K562 (cell line): ENCODE measurements around the gene SLC5A3. TPM values are rescaled to one million over a fixed set of nuclear protein-coding genes. Genes with fewer than 3 reads are reported as not detected.
A peak's percentile ranks its signal among the peaks of the same experiment; 100 is the strongest.

Experiments used
- ATAC-seq: fragments of 200-7000 bp; cut with Tn5 transposase; 3 replicates; pipeline ENCODE4 v1.9.1; 2020; ENCODE audit warnings: moderate library complexity
- BruUV-seq: library from RNA; stranded (reverse); fragments of 400-500 nt; replicated peaks from 2 replicates; lab custom pipeline; 2021; lab: Mats Ljungman, UMichigan
- CTCF ChIA-PET: fragments of 300-600 bp; formaldehyde crosslinking; extraction: SDS; loops from one replicate; lab custom pipeline; 2021; ENCODE audit warnings: low intra/inter-chr PET ratio; lab: Yijun Ruan, JAX
- POLR2A ChIA-PET: fragments of 300-600, 350-650 bp; sonication (Branson Sonifier 250); formaldehyde crosslinking; extraction: SDS; loops from one replicate; lab custom pipeline; 2021; ENCODE audit warnings: antibody characterized with exemption, inconsistent platforms; lab: Yijun Ruan, JAX
- DNase-seq, 4 experiments: peaks; one replicate each; pipeline versions ENCODE4 v3.0.0 to v3.0.0-alpha.2; 2011 to 2018; ENCODE audit warnings: low spot score in 3 of 4, mixed read lengths in 3 of 4; ENCODE audit errors: extremely low read depth in 1 of 4
- FAIRE-seq: peaks from 2 replicates; lab custom pipeline; 2011; peaks lifted over from hg19 to GRCh38; lab: Jason Lieb, UNC
- H2AFZ ChIP-seq: 2 replicates; pipeline ENCODE4 v1.6.0; 2011; ENCODE audit warnings: low read depth, low read length, control low read depth, inconsistent platforms
- H3K27ac ChIP-seq: fragments of 200-600 bp; 3 replicates; pipeline ENCODE4 v1.8.0; 2011; ENCODE audit warnings: low read depth, mild to moderate bottlenecking, control low read depth, inconsistent platforms, low read length, moderate library complexity, mixed read lengths; ENCODE audit errors: extremely low read depth
- H3K27me3 ChIP-seq, 2 experiments: fragments of 300-600 bp in 1 of 2; 2 replicates in 1 of 2; 3 replicates in 1 of 2; pipeline versions ENCODE4 v1.6.0 to v1.8.0; 2011; ENCODE audit warnings: inconsistent platforms in 2 of 2, low read length in 2 of 2, mild to moderate bottlenecking in 1 of 2, mixed read lengths in 1 of 2, moderate library complexity in 1 of 2; ENCODE audit not compliant: control insufficient read depth in 2 of 2, insufficient read depth in 2 of 2
- H3K36me3 ChIP-seq: fragments of 300-600 bp; 3 replicates; pipeline ENCODE4 v1.8.0; 2011; ENCODE audit warnings: mild to moderate bottlenecking, low read length, inconsistent platforms; ENCODE audit not compliant: control insufficient read depth, insufficient read depth
- H3K4me1 ChIP-seq, 2 experiments: fragments of 200-600 bp in 1 of 2; replicated peaks in 1 of 2; 2 replicates in 1 of 2; 3 replicates in 1 of 2; pipeline versions ENCODE4 v1.5.1 to v1.8.0; 2011; ENCODE audit warnings: inconsistent platforms in 2 of 2, low read length in 2 of 2, mild to moderate bottlenecking in 1 of 2, mixed read lengths in 1 of 2, moderate library complexity in 1 of 2; ENCODE audit not compliant: control insufficient read depth in 2 of 2, insufficient read depth in 2 of 2
- H3K4me2 ChIP-seq: 2 replicates; pipeline ENCODE4 v1.6.1; 2011; ENCODE audit warnings: low read length, control low read depth, inconsistent platforms, mixed read lengths; ENCODE audit not compliant: insufficient read depth
- H3K4me3 ChIP-seq: fragments of 200-600 bp; sonication (generic), shearing (Covaris generic); 2 replicates; pipeline ENCODE4 v1.5.1; 2016; ENCODE audit warnings: control low read depth, inconsistent platforms
- H3K79me2 ChIP-seq: fragments of 200-600 bp; 3 replicates; pipeline ENCODE4 v1.8.0; 2011; ENCODE audit warnings: low read length, inconsistent platforms; ENCODE audit not compliant: control insufficient read depth, insufficient read depth
- H3K9ac ChIP-seq, 2 experiments: 2 replicates each; pipeline versions ENCODE4 v1.6.0 to v1.6.1; 2011; ENCODE audit warnings: low read depth in 2 of 2, low read length in 2 of 2, control low read depth in 1 of 2, inconsistent platforms in 1 of 2, mild to moderate bottlenecking in 1 of 2, mixed read lengths in 1 of 2; ENCODE audit not compliant: insufficient read depth in 1 of 2
- H3K9me1 ChIP-seq: one replicate; pipeline ENCODE4 v1.6.0; 2011; ENCODE audit warnings: inconsistent platforms, mild to moderate bottlenecking, low read length, moderate library complexity; ENCODE audit not compliant: control insufficient read depth, insufficient read depth
- H3K9me3 ChIP-seq: replicated peaks from 2 replicates; pipeline ENCODE4 v1.5.1; 2011; ENCODE audit warnings: low read depth, low read length, inconsistent platforms; ENCODE audit not compliant: control insufficient read depth, insufficient read depth
- H4K20me1 ChIP-seq: replicated peaks from 2 replicates; pipeline ENCODE4 v1.6.1; 2011; ENCODE audit warnings: low read length, inconsistent platforms, mixed read lengths; ENCODE audit not compliant: control insufficient read depth, insufficient read depth
- GABPA ChIP-seq: fragments of 200-800 bp; sonication (Bioruptor generic); conservative IDR thresholded peaks from 2 replicates; pipeline ENCODE4 v1.6.1; 2016; ENCODE audit warnings: low read depth, missing genetic modification characterization, missing compliant biosample characterization
- GATAD2B ChIP-seq: fragments of 450-650 bp; IDR thresholded peaks from 2 replicates; pipeline ENCODE4 v1.6.1; 2017; ENCODE audit warnings: mild to moderate bottlenecking, borderline replicate concordance
- LCOR ChIP-seq: sonication (generic); formaldehyde crosslinking; IDR thresholded peaks from 2 replicates; pipeline ENCODE4 v1.8.0; 2022; ENCODE audit warnings: mild to moderate bottlenecking, missing genetic modification reagents
- MYC ChIP-seq, 2 experiments: fragments of 250-450 bp in 1 of 2; sonication (Bioruptor Pico) in 1 of 2; IDR thresholded peaks; 2 replicates each; pipeline versions ENCODE4 v1.5.1 to v1.6.1; 2012 to 2021; ENCODE audit warnings: low read depth in 2 of 2, borderline replicate concordance in 1 of 2, improper control_type of control experiment in 1 of 2, low read length in 1 of 2, mild to moderate bottlenecking in 1 of 2, moderate library complexity in 1 of 2
- PHTF2 ChIP-seq: fragments of 250-450 bp; sonication (Bioruptor Pico); IDR thresholded peaks from 2 replicates; pipeline ENCODE4 v1.5.0; 2021; ENCODE audit warnings: mild to moderate bottlenecking
- RCOR1 ChIP-seq, 2 experiments: IDR thresholded peaks; 2 replicates each; pipeline ENCODE4 v1.6.1; 2012; ENCODE audit warnings: low read depth in 2 of 2, low read length in 2 of 2, borderline replicate concordance in 1 of 2, improper control_type of control experiment in 1 of 2
- ZNF175 ChIP-seq: fragments of 200-800 bp; sonication (Bioruptor generic); IDR thresholded peaks from 2 replicates; pipeline ENCODE4 v1.6.1; 2016; ENCODE audit warnings: low read depth, mild to moderate bottlenecking, missing genetic modification characterization, missing compliant biosample characterization
- WGBS: fragments of 100-300 bp; shearing (Covaris generic); methylation state at CpG from one replicate; pipeline ENCODE4 v1.1.6; 2016; ENCODE audit warnings: low coverage, mixed read lengths; ENCODE audit not compliant: insufficient coverage; ENCODE audit errors: missing lambda C conversion rate; 5-methylcytosine and 5-hydroxymethylcytosine counted together
- in situ Hi-C: fragments of 300-500 bp; cut with MboI; formaldehyde crosslinking; loops from 4 replicates; pipeline ENCODE4 v1.15.0; 2018; ENCODE audit warnings: inconsistent platforms, mixed read lengths
- intact Hi-C: fragments of 100-400 bp; cut with micrococcal nuclease; formaldehyde crosslinking; loops from 2 replicates; pipeline ENCODE4 v1.14.2; 2022
- polyA plus RNA-seq, 8 experiments: library from polyadenylated mRNA; depleted of rRNA in 4 of 8; stranded (reverse) in 5 of 8; unstranded in 3 of 8; fragments of >200 nt; fragmentation: Nextera tagmentation in 2 of 8; fragmentation: Illumina TruSeq in 1 of 8; extraction: Ambion mirVana in 2 of 8; extraction: Trizol in 1 of 8; gene quantifications; 2 replicates each; pipeline versions ENCODE4 v1.2.1 to v1.2.3, GENCODE V29; 2011 to 2014; ENCODE audit warnings: inconsistent platforms in 1 of 8, missing spikeins in 1 of 8
- total RNA-seq, 7 experiments: library from RNA; depleted of rRNA in 6 of 7; stranded (reverse); fragments of >200 nt in 6 of 7; fragmentation: Illumina TruSeq in 2 of 7; extraction: Trizol in 2 of 7; gene quantifications; 2 replicates each; pipeline versions ENCODE4 v1.2.1 to v1.2.3, GENCODE V29; 2011 to 2021; ENCODE audit warnings: low replicate concordance in 1 of 7
- TF ChIP-seq, protein P1 (sequence below): fragments of 250-450 bp; sonication (Bioruptor Pico); IDR thresholded peaks from 2 replicates; pipeline ENCODE4 v1.5.0; 2020; ENCODE audit warnings: mild to moderate bottlenecking
- TF ChIP-seq, protein P2 (sequence below): fragments of 250-450 bp; sonication (Bioruptor Pico); IDR thresholded peaks from 2 replicates; pipeline ENCODE4 v1.4.0; 2020; ENCODE audit warnings: mild to moderate bottlenecking
- TF ChIP-seq, protein P3 (sequence below): fragments of 450-650 bp; formaldehyde crosslinking; conservative IDR thresholded peaks from 2 replicates; pipeline ENCODE4 v1.4.0; 2022; ENCODE audit warnings: mild to moderate bottlenecking, missing genetic modification characterization
- TF ChIP-seq, protein P4 (sequence below): fragments of 450-650 bp; IDR thresholded peaks from 2 replicates; pipeline ENCODE4 v1.6.1; 2018; ENCODE audit not compliant: partially characterized antibody

SLC5A3 gene
- total and polyA plus RNA-seq, 9 of the 15 experiments (the other 6 are each of a cell fraction or from before 2014, with no cell fraction given) = 2.9 to 20.6 (median 9.0) TPM

DNA sequence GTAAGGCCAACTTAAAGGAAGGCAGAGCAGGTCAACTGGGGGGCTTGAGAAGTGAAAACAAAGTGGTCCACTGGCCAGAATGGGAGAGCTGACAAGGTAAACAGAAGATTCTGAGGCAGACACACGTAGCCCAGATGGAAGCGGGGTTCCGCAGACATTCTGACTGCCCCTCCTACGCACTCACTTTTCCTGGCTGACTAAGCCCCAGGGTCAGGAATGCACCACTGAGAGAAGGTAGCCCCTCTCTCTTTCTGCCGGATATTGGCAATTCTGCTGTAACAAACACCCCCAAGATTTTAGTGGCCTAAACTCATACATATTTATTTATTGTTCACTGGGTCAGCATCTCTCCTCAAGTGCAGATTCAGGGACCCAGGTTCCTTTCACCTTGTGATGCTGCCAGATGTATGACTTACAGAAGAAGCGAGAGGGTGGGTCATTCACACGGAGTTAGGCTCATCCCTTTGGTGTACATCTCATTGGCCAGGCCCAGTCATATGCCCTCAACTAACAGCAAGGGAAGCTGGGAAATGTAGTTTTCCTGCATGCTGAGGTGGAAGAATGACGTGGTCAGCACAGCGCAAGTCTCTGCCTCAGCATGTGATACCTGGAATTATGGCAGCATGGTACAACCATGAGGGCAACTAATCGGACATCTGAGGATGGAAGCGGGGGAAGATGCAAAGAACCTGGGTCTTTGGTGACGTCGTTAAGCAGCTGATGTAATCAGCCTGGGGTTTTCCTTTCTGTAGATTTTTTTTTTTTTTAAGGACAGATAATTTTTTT, 43.4 kb upstream of the SLC5A3 start:
- Histone ChIP-seq H4K20me1 (no peaks in the 10 kb centered on the region), H3K9ac (no peak overlapping the region), H3K9me1 (no peaks in the 10 kb centered on the region), H3K27me3 (no peaks in the 10 kb centered on the region), H3K4me1 (peaks cover 0 to 14% of the 10 kb centered on the region in 2 experiments; a peak in 3 of 5 replicates), H3K79me2 (no peaks in the 10 kb centered on the region), H2AFZ (peak overlapping the region; percentile 87), H3K4me3 (no peak overlapping the region), H3K9me3 (no peaks in the 10 kb centered on the region), H3K4me2 (peak overlapping the region; percentile 47), H3K36me3 (no peaks in the 10 kb centered on the region), H3K27ac (no peak overlapping the region; the same call in 1 of the 3 replicates)
- intact Hi-C loops (loop anchor here (5.0 kb wide), 2 partner anchors 53 to 98 kb away; no protein-coding TSS in a partner anchor), in situ Hi-C loops (no loop called here)
- no TSS peak for BruUV-seq
- ChIA-PET CTCF (no interaction called here), POLR2A (interaction anchor here (0.6 to 1.6 kb wide), 5 partner anchors 10 to 21 kb away, joined by 3 to 5 read pairs (median 3); no protein-coding TSS in a partner anchor)
- FAIRE-seq (peak; percentile 98), DNase-seq (peak; percentile 84 to 89 (median 85)), ATAC-seq (peak; percentile 99)
- 28% methylated on average over 13 of the region's 13 CpGs for WGBS
- TF ChIP-seq LCOR (CRISPR knock-in tag) (no peak), GABPA (peak; percentile 48), ZNF175 (CRISPR knock-in tag) (peak; percentile 65; the same call in 1 of the 2 replicates), RCOR1 (IDR thresholded peaks at IDR 0.05; ENCODE audit: borderline replicate concordance in 1 of 2, low read depth in 2 of 2, low read length in 2 of 2) (peak in 1 of 2 experiments; percentile 55; a peak in 1 of 4 replicates), PHTF2 (CRISPR knock-in tag) (no peak), MYC (IDR thresholded peaks at IDR 0.05; ENCODE audit: low read depth, low read length) (peak; percentile 93), MYC (CRISPR knock-in tag; IDR thresholded peaks at IDR 0.05; ENCODE audit: borderline replicate concordance, low read depth) (no peak), GATAD2B (no peak)
- TF ChIP-seq, protein P1, sequence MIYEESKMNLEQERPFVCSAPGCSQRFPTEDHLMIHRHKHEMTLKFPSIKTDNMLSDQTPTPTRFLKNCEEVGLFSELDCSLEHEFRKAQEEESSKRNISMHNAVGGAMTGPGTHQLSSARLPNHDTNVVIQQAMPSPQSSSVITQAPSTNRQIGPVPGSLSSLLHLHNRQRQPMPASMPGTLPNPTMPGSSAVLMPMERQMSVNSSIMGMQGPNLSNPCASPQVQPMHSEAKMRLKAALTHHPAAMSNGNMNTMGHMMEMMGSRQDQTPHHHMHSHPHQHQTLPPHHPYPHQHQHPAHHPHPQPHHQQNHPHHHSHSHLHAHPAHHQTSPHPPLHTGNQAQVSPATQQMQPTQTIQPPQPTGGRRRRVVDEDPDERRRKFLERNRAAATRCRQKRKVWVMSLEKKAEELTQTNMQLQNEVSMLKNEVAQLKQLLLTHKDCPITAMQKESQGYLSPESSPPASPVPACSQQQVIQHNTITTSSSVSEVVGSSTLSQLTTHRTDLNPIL (CRISPR knock-in tag) = no peak
- TF ChIP-seq, protein P2, sequence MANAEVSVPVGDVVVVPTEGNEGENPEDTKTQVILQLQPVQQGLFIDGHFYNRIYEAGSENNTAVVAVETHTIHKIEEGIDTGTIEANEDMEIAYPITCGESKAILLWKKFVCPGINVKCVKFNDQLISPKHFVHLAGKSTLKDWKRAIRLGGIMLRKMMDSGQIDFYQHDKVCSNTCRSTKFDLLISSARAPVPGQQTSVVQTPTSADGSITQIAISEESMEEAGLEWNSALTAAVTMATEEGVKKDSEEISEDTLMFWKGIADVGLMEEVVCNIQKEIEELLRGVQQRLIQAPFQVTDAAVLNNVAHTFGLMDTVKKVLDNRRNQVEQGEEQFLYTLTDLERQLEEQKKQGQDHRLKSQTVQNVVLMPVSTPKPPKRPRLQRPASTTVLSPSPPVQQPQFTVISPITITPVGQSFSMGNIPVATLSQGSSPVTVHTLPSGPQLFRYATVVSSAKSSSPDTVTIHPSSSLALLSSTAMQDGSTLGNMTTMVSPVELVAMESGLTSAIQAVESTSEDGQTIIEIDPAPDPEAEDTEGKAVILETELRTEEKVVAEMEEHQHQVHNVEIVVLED (CRISPR knock-in tag) = no peak
- TF ChIP-seq, protein P3, sequence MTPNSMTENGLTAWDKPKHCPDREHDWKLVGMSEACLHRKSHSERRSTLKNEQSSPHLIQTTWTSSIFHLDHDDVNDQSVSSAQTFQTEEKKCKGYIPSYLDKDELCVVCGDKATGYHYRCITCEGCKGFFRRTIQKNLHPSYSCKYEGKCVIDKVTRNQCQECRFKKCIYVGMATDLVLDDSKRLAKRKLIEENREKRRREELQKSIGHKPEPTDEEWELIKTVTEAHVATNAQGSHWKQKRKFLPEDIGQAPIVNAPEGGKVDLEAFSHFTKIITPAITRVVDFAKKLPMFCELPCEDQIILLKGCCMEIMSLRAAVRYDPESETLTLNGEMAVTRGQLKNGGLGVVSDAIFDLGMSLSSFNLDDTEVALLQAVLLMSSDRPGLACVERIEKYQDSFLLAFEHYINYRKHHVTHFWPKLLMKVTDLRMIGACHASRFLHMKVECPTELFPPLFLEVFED = no peak
- TF ChIP-seq, protein P4, sequence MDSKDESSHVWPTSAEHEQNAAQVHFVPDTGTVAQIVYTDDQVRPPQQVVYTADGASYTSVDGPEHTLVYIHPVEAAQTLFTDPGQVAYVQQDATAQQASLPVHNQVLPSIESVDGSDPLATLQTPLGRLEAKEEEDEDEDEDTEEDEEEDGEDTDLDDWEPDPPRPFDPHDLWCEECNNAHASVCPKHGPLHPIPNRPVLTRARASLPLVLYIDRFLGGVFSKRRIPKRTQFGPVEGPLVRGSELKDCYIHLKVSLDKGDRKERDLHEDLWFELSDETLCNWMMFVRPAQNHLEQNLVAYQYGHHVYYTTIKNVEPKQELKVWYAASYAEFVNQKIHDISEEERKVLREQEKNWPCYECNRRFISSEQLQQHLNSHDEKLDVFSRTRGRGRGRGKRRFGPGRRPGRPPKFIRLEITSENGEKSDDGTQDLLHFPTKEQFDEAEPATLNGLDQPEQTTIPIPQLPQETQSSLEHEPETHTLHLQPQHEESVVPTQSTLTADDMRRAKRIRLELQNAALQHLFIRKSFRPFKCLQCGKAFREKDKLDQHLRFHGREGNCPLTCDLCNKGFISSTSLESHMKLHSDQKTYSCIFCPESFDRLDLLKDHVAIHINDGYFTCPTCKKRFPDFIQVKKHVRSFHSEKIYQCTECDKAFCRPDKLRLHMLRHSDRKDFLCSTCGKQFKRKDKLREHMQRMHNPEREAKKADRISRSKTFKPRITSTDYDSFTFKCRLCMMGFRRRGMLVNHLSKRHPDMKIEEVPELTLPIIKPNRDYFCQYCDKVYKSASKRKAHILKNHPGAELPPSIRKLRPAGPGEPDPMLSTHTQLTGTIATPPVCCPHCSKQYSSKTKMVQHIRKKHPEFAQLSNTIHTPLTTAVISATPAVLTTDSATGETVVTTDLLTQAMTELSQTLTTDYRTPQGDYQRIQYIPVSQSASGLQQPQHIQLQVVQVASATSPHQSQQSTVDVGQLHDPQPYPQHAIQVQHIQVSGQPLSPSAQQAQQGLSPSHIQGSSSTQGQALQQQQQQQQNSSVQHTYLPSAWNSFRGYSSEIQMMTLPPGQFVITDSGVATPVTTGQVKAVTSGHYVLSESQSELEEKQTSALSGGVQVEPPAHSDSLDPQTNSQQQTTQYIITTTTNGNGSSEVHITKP = peak; percentile 81
